ENCODE data around the gene ADARB2.

Gene ADARB2

GRCh38 chr10:1323951-1324350, 413.4 kb downstream of the ADARB2 start:
- TF ChIP-seq POLR2AphosphoS5 (IDR thresholded peaks at IDR 0.05; ENCODE audit: low read depth, low read length) (no peak), POLR2A (IDR thresholded peaks at IDR 0.05; ENCODE audit: low read depth, low read length) (no peak), POU2F2 (IDR thresholded peaks at IDR 0.05; ENCODE audit: low read depth, low read length) (peak; percentile 85)
- FAIRE-seq = peak; percentile 68

GRCh38 chr10:1320739-1321320, 416.5 kb downstream of the ADARB2 start:
- DNase-seq (ENCODE audit: insufficient read length, low spot score) (no peak), FAIRE-seq (no peak)
- TF ChIP-seq POLR2AphosphoS5 (IDR thresholded peaks at IDR 0.05; ENCODE audit: low read depth, low read length) = no peak
- TF ChIP-seq POU2F2 (IDR thresholded peaks at IDR 0.05; ENCODE audit: low read depth, low read length) = no peak

More at GRCh38 chr10:1323951-1324350, 413.4 kb downstream of the ADARB2 start:
- no peak for DNase-seq (ENCODE audit: insufficient read length, low spot score)

DNA sequence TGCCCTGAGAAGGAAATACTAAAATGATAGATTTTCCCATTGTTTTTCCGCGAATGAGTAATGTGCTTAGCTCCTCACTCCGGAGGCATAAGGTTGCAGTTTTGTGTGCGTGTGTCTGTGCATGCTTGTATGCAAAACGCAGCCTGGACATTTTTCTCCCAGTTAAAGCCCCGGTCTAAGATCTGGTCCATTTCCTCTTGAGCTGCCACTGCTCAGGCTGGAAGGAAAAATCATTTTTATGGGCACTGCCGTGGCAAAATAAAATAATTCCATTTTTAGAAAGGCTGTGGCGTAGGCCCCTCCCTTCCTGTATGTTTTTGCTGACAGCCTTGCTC, 420.5 kb downstream of the ADARB2 start:
- no peak for DNase-seq (ENCODE audit: insufficient read length, low spot score)
- no peak for TF ChIP-seq TAF1 (IDR thresholded peaks at IDR 0.05; ENCODE audit: low read depth, low read length)
- no peak for TF ChIP-seq POLR2A (IDR thresholded peaks at IDR 0.05; ENCODE audit: low read depth, low read length)
- TF ChIP-seq POU2F2 (IDR thresholded peaks at IDR 0.05; ENCODE audit: low read depth, low read length) = no peak
- no peak for TF ChIP-seq POLR2AphosphoS5 (IDR thresholded peaks at IDR 0.05; ENCODE audit: low read depth, low read length)
- no peak for TF ChIP-seq PAX5 (IDR thresholded peaks at IDR 0.05; ENCODE audit: insufficient read depth, low read length, severe bottlenecking)
- TF ChIP-seq SPI1 (IDR thresholded peaks at IDR 0.05; ENCODE audit: low read depth, low read length) = no peak
- FAIRE-seq = no peak

- no peak for DNase-seq (ENCODE audit: insufficient read length, low spot score)
- no peak for FAIRE-seq
- TF ChIP-seq SPI1 (IDR thresholded peaks at IDR 0.05; ENCODE audit: low read depth, low read length) (no peak), TAF1 (IDR thresholded peaks at IDR 0.05; ENCODE audit: low read depth, low read length) (no peak), POLR2AphosphoS5 (IDR thresholded peaks at IDR 0.05; ENCODE audit: low read depth, low read length) (no peak), POLR2A (IDR thresholded peaks at IDR 0.05; ENCODE audit: low read depth, low read length) (no peak), PAX5 (IDR thresholded peaks at IDR 0.05; ENCODE audit: insufficient read depth, low read length, severe bottlenecking) (no peak), POU2F2 (IDR thresholded peaks at IDR 0.05; ENCODE audit: low read depth, low read length) (no peak)
Observed at GRCh38 chr10:1316121-1316808, 421.1 kb downstream of the ADARB2 start.

DNA sequence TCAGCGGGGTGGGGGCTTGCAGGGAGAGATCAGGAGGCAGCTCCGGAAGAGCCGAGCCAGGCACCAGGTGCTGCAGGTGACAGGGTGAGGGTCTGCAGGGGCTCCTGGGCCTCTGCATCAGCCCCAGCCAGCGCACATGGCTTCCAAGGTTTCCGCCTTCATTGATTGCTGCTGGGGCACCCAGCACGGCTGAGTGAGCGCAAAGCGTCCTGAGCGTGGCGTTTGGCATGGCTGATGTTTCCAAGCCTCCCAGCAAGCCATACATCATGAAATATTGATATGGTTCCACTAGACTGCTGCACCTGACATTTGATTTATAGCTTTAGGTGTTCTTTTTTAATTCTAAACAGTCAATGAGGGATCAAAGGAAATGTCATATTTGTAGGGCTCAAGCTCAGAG, 422.1 kb downstream of the ADARB2 start:
- FAIRE-seq = no peak
- TF ChIP-seq POU2F2 (IDR thresholded peaks at IDR 0.05; ENCODE audit: low read depth, low read length) = no peak
- no peak for TF ChIP-seq TAF1 (IDR thresholded peaks at IDR 0.05; ENCODE audit: low read depth, low read length)
- no peak for TF ChIP-seq POLR2AphosphoS5 (IDR thresholded peaks at IDR 0.05; ENCODE audit: low read depth, low read length)
- no peak for TF ChIP-seq POLR2A (IDR thresholded peaks at IDR 0.05; ENCODE audit: low read depth, low read length)
- TF ChIP-seq PAX5 (IDR thresholded peaks at IDR 0.05; ENCODE audit: insufficient read depth, low read length, severe bottlenecking) = no peak
- TF ChIP-seq SPI1 (IDR thresholded peaks at IDR 0.05; ENCODE audit: low read depth, low read length) = no peak

DNA sequence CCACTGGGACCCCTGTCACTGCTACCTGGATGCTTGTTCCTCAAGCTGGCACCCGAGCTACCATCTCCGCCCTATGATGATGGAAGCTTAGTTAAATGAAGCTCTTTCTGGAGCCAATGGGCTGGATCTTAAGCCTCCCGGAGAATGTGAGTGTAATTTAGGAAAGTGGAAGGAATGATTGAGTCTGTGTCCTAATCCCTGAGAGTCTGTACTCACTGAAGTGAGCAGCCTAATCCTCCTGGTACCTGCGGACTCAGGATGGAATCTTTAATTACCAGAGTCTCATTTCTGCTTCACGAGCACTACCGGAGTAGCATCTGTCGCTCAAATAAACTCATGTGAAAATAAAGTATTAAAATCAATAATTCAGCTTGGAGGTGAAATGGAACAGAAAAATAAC, 425.6 kb downstream of the ADARB2 start:
- TF ChIP-seq POU2F2 (IDR thresholded peaks at IDR 0.05; ENCODE audit: low read depth, low read length) = no peak
- no peak for TF ChIP-seq PAX5 (IDR thresholded peaks at IDR 0.05; ENCODE audit: insufficient read depth, low read length, severe bottlenecking)
- no peak for TF ChIP-seq POLR2A (IDR thresholded peaks at IDR 0.05; ENCODE audit: low read depth, low read length)
- TF ChIP-seq POLR2AphosphoS5 (IDR thresholded peaks at IDR 0.05; ENCODE audit: low read depth, low read length) = no peak
- no peak for TF ChIP-seq SPI1 (IDR thresholded peaks at IDR 0.05; ENCODE audit: low read depth, low read length)
- TF ChIP-seq TAF1 (IDR thresholded peaks at IDR 0.05; ENCODE audit: low read depth, low read length) = no peak
- DNase-seq (ENCODE audit: insufficient read length, low spot score) (no peak), FAIRE-seq (no peak)

More for the DNA sequence above, 422.1 kb downstream of the ADARB2 start:
- DNase-seq (ENCODE audit: insufficient read length, low spot score) = no peak

DNA sequence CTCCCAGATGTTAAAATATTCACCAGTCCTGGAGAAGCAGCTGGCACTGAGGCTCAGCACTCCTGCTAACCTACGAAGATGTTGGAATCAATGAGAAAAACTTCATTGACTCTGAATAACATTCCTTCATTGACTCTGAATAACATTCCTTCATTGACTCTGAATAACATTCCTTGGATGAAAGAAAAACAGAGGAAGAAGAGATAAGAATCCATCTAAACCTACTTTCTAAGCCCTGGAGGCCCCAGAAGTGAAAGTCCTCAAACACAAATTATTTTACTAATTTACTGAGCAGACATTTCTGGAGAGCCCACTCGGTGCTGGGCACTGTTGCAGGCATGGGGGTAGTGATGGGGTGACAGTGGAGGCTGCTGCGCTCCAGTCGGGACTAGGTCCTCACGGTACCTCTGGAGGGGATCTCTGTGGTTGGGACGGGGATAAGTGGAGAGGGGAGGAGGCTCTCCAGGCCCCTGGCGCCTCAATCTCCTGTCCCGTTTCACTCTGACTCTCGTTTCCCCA, 427.0 kb downstream of the ADARB2 start:
- DNase-seq (ENCODE audit: insufficient read length, low spot score) (no peak), FAIRE-seq (no peak)
- TF ChIP-seq POLR2A (IDR thresholded peaks at IDR 0.05; ENCODE audit: low read depth, low read length) = no peak
- no peak for TF ChIP-seq PAX5 (IDR thresholded peaks at IDR 0.05; ENCODE audit: insufficient read depth, low read length, severe bottlenecking)
- no peak for TF ChIP-seq POLR2AphosphoS5 (IDR thresholded peaks at IDR 0.05; ENCODE audit: low read depth, low read length)
- TF ChIP-seq TAF1 (IDR thresholded peaks at IDR 0.05; ENCODE audit: low read depth, low read length) = no peak
- no peak for TF ChIP-seq SPI1 (IDR thresholded peaks at IDR 0.05; ENCODE audit: low read depth, low read length)
- no peak for TF ChIP-seq POU2F2 (IDR thresholded peaks at IDR 0.05; ENCODE audit: low read depth, low read length)

- FAIRE-seq (no peak), DNase-seq (ENCODE audit: insufficient read length, low spot score) (no peak)
- no peak for TF ChIP-seq POLR2A (IDR thresholded peaks at IDR 0.05; ENCODE audit: low read depth, low read length)
- TF ChIP-seq PAX5 (IDR thresholded peaks at IDR 0.05; ENCODE audit: insufficient read depth, low read length, severe bottlenecking) = no peak
- no peak for TF ChIP-seq POU2F2 (IDR thresholded peaks at IDR 0.05; ENCODE audit: low read depth, low read length)
- TF ChIP-seq POLR2AphosphoS5 (IDR thresholded peaks at IDR 0.05; ENCODE audit: low read depth, low read length) = no peak
- TF ChIP-seq SPI1 (IDR thresholded peaks at IDR 0.05; ENCODE audit: low read depth, low read length) = no peak
- no peak for TF ChIP-seq TAF1 (IDR thresholded peaks at IDR 0.05; ENCODE audit: low read depth, low read length)
Observed at GRCh38 chr10:1309617-1310270, 427.6 kb downstream of the ADARB2 start.

- no peak for DNase-seq (ENCODE audit: insufficient read length, low spot score)
- no peak for TF ChIP-seq TAF1 (IDR thresholded peaks at IDR 0.05; ENCODE audit: low read depth, low read length)
- no peak for TF ChIP-seq POLR2AphosphoS5 (IDR thresholded peaks at IDR 0.05; ENCODE audit: low read depth, low read length)
- TF ChIP-seq POLR2A (IDR thresholded peaks at IDR 0.05; ENCODE audit: low read depth, low read length) = no peak
- TF ChIP-seq PAX5 (IDR thresholded peaks at IDR 0.05; ENCODE audit: insufficient read depth, low read length, severe bottlenecking) = no peak
- TF ChIP-seq POU2F2 (IDR thresholded peaks at IDR 0.05; ENCODE audit: low read depth, low read length) = no peak
- FAIRE-seq = no peak
Observed at GRCh38 chr10:1308962-1309616, 428.2 kb downstream of the ADARB2 start.
